ENCODE data around the gene TSKU. TPM values are rescaled to one million over a fixed set of nuclear protein-coding genes. Genes with fewer than 3 reads are reported as not detected.

The TSKU gene
- total and polyA plus RNA-seq, 9 of the 15 experiments (the other 6 are each of a cell fraction or from before 2014, with no cell fraction given), result 0.60 to 11.9 (median 8.4) TPM

- no peak for TF ChIP-seq IRF9 (tag; IDR thresholded peaks at IDR 0.05)
- TF ChIP-seq ZNF699 (CRISPR knock-in tag; IDR thresholded peaks at IDR 0.05; ENCODE audit: insufficient replicate concordance), result no peak
- TF ChIP-seq HBP1 (CRISPR knock-in tag; IDR thresholded peaks at IDR 0.05), result no peak
- no peak for TF ChIP-seq ZNF436 (CRISPR knock-in tag; IDR thresholded peaks at IDR 0.05)
- no peak for TF ChIP-seq TSC22D4 (tag; IDR thresholded peaks at IDR 0.05)
- no peak for TF ChIP-seq ZNF584 (CRISPR knock-in tag; IDR thresholded peaks at IDR 0.05; ENCODE audit: low read depth)
- no peak for TF ChIP-seq ZNF280B (CRISPR knock-in tag; IDR thresholded peaks at IDR 0.05)
- TF ChIP-seq EGR1 (conservative IDR thresholded peaks at IDR 0.05), result no peak
- no peak for TF ChIP-seq ZNF212 (CRISPR knock-in tag; IDR thresholded peaks at IDR 0.05)
Observed at GRCh38 chr11:76806131-76806530, 23.0 kb downstream of the TSKU start (continued).

All from K562 (cell line).